Transverse colon (tissue), 4 donors: Measurements from ENCODE around the gene KMT2D. TPM values are rescaled to one million over a fixed set of nuclear protein-coding genes. Genes with fewer than 3 reads are reported as not detected.

Experiments
- DNase-seq: peaks from one replicate; pipeline ENCODE4 v3.0.0-alpha.2; 2019
- H3K27ac ChIP-seq, 4 donors: fragments of 200-600 bp; sonication (generic); 2 replicates each; pipeline ENCODE4 v1.5.1; 2016 to 2018; ENCODE audit warnings: inconsistent platforms in 4 of 4
- H3K27me3 ChIP-seq: fragments of 200-600 bp; sonication (generic); 2 replicates; pipeline ENCODE4 v1.5.1; 2017; ENCODE audit warnings: inconsistent platforms
- H3K36me3 ChIP-seq, 4 donors: fragments of 200-600 bp; sonication (generic); 2 replicates each; pipeline ENCODE4 v1.5.1; 2017 to 2019; ENCODE audit warnings: inconsistent platforms in 4 of 4
- H3K4me1 ChIP-seq, 4 donors: fragments of 200-600 bp; sonication (generic); 2 replicates each; pipeline ENCODE4 v1.5.1; 2017 to 2020; ENCODE audit warnings: inconsistent platforms in 4 of 4
- H3K4me3 ChIP-seq, 4 donors: fragments of 200-600 bp; sonication (generic); 1 replicate in 1 of 4; 2 replicates in 3 of 4; pipeline versions ENCODE4 v1.5.1 to v1.6.1; 2017 to 2019; ENCODE audit warnings: inconsistent platforms in 4 of 4
- H3K9me3 ChIP-seq, 2 donors: fragments of 200-600 bp; sonication (generic); 2 replicates each; pipeline ENCODE4 v1.5.1; 2017 to 2019; ENCODE audit warnings: inconsistent platforms in 2 of 2
- CTCF ChIP-seq, 5 experiments: fragments of 200-600 bp in 3 of 5; fragments of 450-650 bp in 2 of 5; sonication (generic) in 3 of 5; IDR thresholded peaks; 1 replicate in 2 of 5; 2 replicates in 3 of 5; pipeline ENCODE4 v1.5.1; 2016 to 2017; ENCODE audit warnings: antibody characterized with exemption in 5 of 5, inconsistent platforms in 3 of 5, mild to moderate bottlenecking in 2 of 5, moderate library complexity in 1 of 5
- EP300 ChIP-seq: sonication (generic); formaldehyde crosslinking; IDR thresholded peaks from one replicate; pipeline ENCODE4 v1.6.1; 2017; ENCODE audit warnings: antibody characterized with exemption, low read depth
- POLR2A ChIP-seq: fragments of 450-650 bp; IDR thresholded peaks from one replicate; pipeline ENCODE4 v1.6.1; 2016; ENCODE audit warnings: antibody characterized with exemption, mild to moderate bottlenecking, moderate library complexity
- POLR2AphosphoS5 ChIP-seq, 3 donors: sonication (generic); formaldehyde crosslinking; IDR thresholded peaks; one replicate each; pipeline ENCODE4 v1.6.1; 2016; ENCODE audit warnings: antibody characterized with exemption in 3 of 3
- WGBS, 2 donors: methylation state at CpG; one replicate each; pipeline ENCODE4 v1.1.5; 2018; ENCODE audit warnings: low coverage in 1 of 2; 5-methylcytosine and 5-hydroxymethylcytosine counted together
- in situ Hi-C, 4 donors: fragments of 200-750 bp; cut with MboI; loops; one replicate each; pipeline versions ENCODE4 v1.15.0 to v1.15.1; 2017; ENCODE audit warnings: low sequenced_read_pairs in 3 of 4, low pct_ligation_motif_present in 1 of 4, low pct_unique_long_range_greater_than_20kb in 1 of 4
- intact Hi-C: fragments of 100-400 bp; cut with DNase I; formaldehyde crosslinking; loops from one replicate; pipeline ENCODE4 v1.15.1; 2023; ENCODE audit warnings: low total_unique reads
- total RNA-seq, 4 donors: library from RNA; depleted of rRNA; stranded (reverse); fragments of >200 nt; gene quantifications; one replicate each; pipeline ENCODE4 v1.1.0, GENCODE V29; 2016

KMT2D gene
- total RNA-seq, 4 donors from 2014 or later = 50.0 to 351 (median 78.0) TPM

GRCh38 chr12:49018261-49019119 is 42.1 kb downstream of the KMT2D start, which contains the start of gene PRKAG1:
TSS of gene PRKAG1 (minus strand) at chr12:49018776. CDS start at chr12:49018740, 36 bp downstream.
- intact Hi-C loops = no loop called here
- in situ Hi-C loops = no loop called here
- TF ChIP-seq EP300 (peak; percentile 33), CTCF (IDR thresholded peaks at IDR 0.05) (peak in 3 of 5 experiments; percentile 33 to 55 (median 45)), POLR2AphosphoS5 (IDR thresholded peaks at IDR 0.05) (peak; percentile 97 to 99 (median 98)), POLR2A (peak; percentile 95)
- WGBS, 2 donors = 0% methylated on average over 3 to 58 of the region's 59 CpGs
- Histone ChIP-seq H3K4me3 (peak within 1 kb of the TSS; percentile 54 to 99 (median 86)), H3K4me1 (peaks cover 8 to 22% (median 12%) of the 10 kb centered on the region in 4 donors), H3K27me3 (no peaks in the 10 kb centered on the region), H3K36me3 (peaks cover 0 to 5% (median 0%) of the 10 kb centered on the region in 4 donors), H3K9me3 (no peaks in the 10 kb centered on the region), H3K27ac (peak within 1 kb of the TSS; percentile 86 to 99 (median 97))
- DNase-seq = peak; percentile 96

- peak overlapping the region; percentile 86 to 99 (median 97) for H3K27ac ChIP-seq
- in situ Hi-C loops = no loop called here
- DNase-seq = no peak
- peaks cover 8 to 22% (median 12%) of the 10 kb centered on the region in 4 donors for H3K4me1 ChIP-seq
- no peaks in the 10 kb centered on the region for H3K27me3 ChIP-seq
- WGBS, 2 donors = 0 to 1% methylated on average over 2 to 8 of the region's 8 CpGs
- peaks cover 0 to 4% (median 1%) of the 10 kb centered on the region in 4 donors for H3K36me3 ChIP-seq
- intact Hi-C loops = no loop called here
- TF ChIP-seq CTCF (IDR thresholded peaks at IDR 0.05) (no peak), EP300 (no peak)
- peak overlapping the region; percentile 54 to 99 (median 86) for H3K4me3 ChIP-seq
- H3K9me3 ChIP-seq = no peaks in the 10 kb centered on the region
These were observed 42.7 kb downstream of the KMT2D start for GRCh38 chr12:49017891-49018260.

- in situ Hi-C loops = no loop called here
- WGBS, 2 donors = 96 to 100% methylated on average over 1 of the region's 1 CpG
- DNase-seq = no peak
These were observed 45.4 kb downstream of the KMT2D start for GRCh38 chr12:49015196-49015595.

More at GRCh38 chr12:49015196-49015595, 45.4 kb downstream of the KMT2D start:
- Histone ChIP-seq H3K4me1 (peaks cover 8 to 22% (median 12%) of the 10 kb centered on the region in 4 donors), H3K9me3 (no peaks in the 10 kb centered on the region), H3K27me3 (no peaks in the 10 kb centered on the region), H3K36me3 (peaks cover 0 to 23% (median 11%) of the 10 kb centered on the region in 4 donors), H3K4me3 (no peak overlapping the region), H3K27ac (no peak overlapping the region)
- intact Hi-C loops = no loop called here
- TF ChIP-seq EP300 (no peak), POLR2AphosphoS5 (IDR thresholded peaks at IDR 0.05) (no peak), POLR2A (no peak), CTCF (IDR thresholded peaks at IDR 0.05) (no peak)
